H9 (cell line): ENCODE measurements around the gene RAP1GAP. TPM values are rescaled to one million over a fixed set of nuclear protein-coding genes. Genes with fewer than 3 reads are reported as not detected.

Experiments used
- DNase-seq: peaks from one replicate; pipeline ENCODE4 v3.0.0-alpha.2; 2017
- H2AFZ ChIP-seq: one replicate; pipeline ENCODE4 v1.6.1; 2013; ENCODE audit warnings: mild to moderate bottlenecking, low read length, control low read depth, moderate library complexity
- H2AK5ac ChIP-seq: 2 replicates; pipeline ENCODE4 v1.6.1; 2013; ENCODE audit warnings: low read length, control low read depth, mixed read lengths; ENCODE audit not compliant: insufficient read length
- H2BK120ac ChIP-seq: one replicate; pipeline ENCODE4 v1.6.1; 2013; ENCODE audit warnings: low read depth, mild to moderate bottlenecking, low read length, control low read depth, inconsistent platforms; ENCODE audit not compliant: poor library complexity, severe bottlenecking
- H2BK12ac ChIP-seq: 2 replicates; pipeline ENCODE4 v1.6.1; 2013; ENCODE audit warnings: low read length, control low read depth, mixed read lengths, low read depth; ENCODE audit not compliant: insufficient read length
- H2BK15ac ChIP-seq: 2 replicates; pipeline ENCODE4 v1.6.1; 2013; ENCODE audit warnings: low read depth, low read length, control low read depth
- H2BK20ac ChIP-seq: one replicate; pipeline ENCODE4 v1.6.1; 2013; ENCODE audit warnings: low read depth, mild to moderate bottlenecking, low read length, control low read depth, inconsistent platforms; ENCODE audit not compliant: poor library complexity, severe bottlenecking
- H2BK5ac ChIP-seq: 2 replicates; pipeline ENCODE4 v1.6.1; 2013; ENCODE audit warnings: low read length, control low read depth, mixed read lengths; ENCODE audit not compliant: insufficient read length
- H3K14ac ChIP-seq: 2 replicates; pipeline ENCODE4 v1.6.1; 2013; ENCODE audit warnings: low read length, control low read depth; ENCODE audit not compliant: insufficient read depth
- H3K18ac ChIP-seq: 2 replicates; pipeline ENCODE4 v1.6.1; 2013; ENCODE audit warnings: low read depth, mild to moderate bottlenecking, mixed read lengths, low read length, control low read depth; ENCODE audit not compliant: insufficient read length
- H3K23ac ChIP-seq: 2 replicates; pipeline ENCODE4 v1.6.1; 2013; ENCODE audit warnings: low read length, control low read depth, mixed read lengths, low read depth; ENCODE audit not compliant: insufficient read length
- H3K23me2 ChIP-seq: 2 replicates; pipeline ENCODE4 v1.6.1; 2013; ENCODE audit warnings: low read depth, mild to moderate bottlenecking, mixed read lengths, low read length, control low read depth; ENCODE audit not compliant: insufficient read length, poor library complexity, severe bottlenecking
- H3K27ac ChIP-seq: 2 replicates; pipeline ENCODE4 v1.5.1; 2013; ENCODE audit warnings: low read length, control low read depth, mixed read lengths, low read depth; ENCODE audit not compliant: insufficient read length
- H3K27me3 ChIP-seq: 2 replicates; pipeline ENCODE4 v1.6.1; 2013; ENCODE audit warnings: low read length, control low read depth, inconsistent platforms; ENCODE audit not compliant: insufficient read depth
- H3K4ac ChIP-seq: 2 replicates; pipeline ENCODE4 v1.6.1; 2013; ENCODE audit warnings: low read depth, mild to moderate bottlenecking, control low read depth, inconsistent platforms, low read length, moderate library complexity
- H3K4me1 ChIP-seq: 2 replicates; pipeline ENCODE4 v1.6.1; 2013; ENCODE audit warnings: low read length, control low read depth, inconsistent platforms; ENCODE audit not compliant: insufficient read depth
- H3K4me2 ChIP-seq: 2 replicates; pipeline ENCODE4 v1.6.1; 2013; ENCODE audit warnings: low read length, control low read depth, mixed read lengths; ENCODE audit not compliant: insufficient read length, insufficient read depth
- H3K56ac ChIP-seq: 2 replicates; pipeline ENCODE4 v1.6.1; 2013; ENCODE audit warnings: low read depth, mild to moderate bottlenecking, mixed read lengths, low read length, control low read depth; ENCODE audit not compliant: insufficient read length
- H3K79me1 ChIP-seq: 2 replicates; pipeline ENCODE4 v1.6.1; 2013; ENCODE audit warnings: low read depth, mild to moderate bottlenecking, moderate library complexity, low read length, control low read depth, inconsistent platforms; ENCODE audit not compliant: insufficient read depth, poor library complexity, severe bottlenecking
- H3K79me2 ChIP-seq: 2 replicates; pipeline ENCODE4 v1.6.1; 2013; ENCODE audit warnings: low read length, control low read depth, inconsistent platforms; ENCODE audit not compliant: insufficient read depth
- H3K9ac ChIP-seq: 2 replicates; pipeline ENCODE4 v1.6.1; 2013; ENCODE audit warnings: low read length, control low read depth, mixed read lengths; ENCODE audit not compliant: insufficient read length; ENCODE audit errors: extremely low read depth
- H3K9me3 ChIP-seq: one replicate; pipeline ENCODE4 v1.6.1; 2013; ENCODE audit warnings: low read depth, low read length, inconsistent platforms; ENCODE audit not compliant: control insufficient read depth
- H3T11ph ChIP-seq: one replicate; pipeline ENCODE4 v1.6.1; 2013; ENCODE audit warnings: mild to moderate bottlenecking, low read length, control low read depth, inconsistent platforms
- H4K20me1 ChIP-seq: one replicate; pipeline ENCODE4 v1.6.1; 2013; ENCODE audit not compliant: control insufficient read depth, insufficient read length, insufficient read depth
- H4K5ac ChIP-seq: 2 replicates; pipeline ENCODE4 v1.6.1; 2013; ENCODE audit warnings: low read depth, mild to moderate bottlenecking, mixed read lengths, low read length, control low read depth; ENCODE audit not compliant: insufficient read length
- H4K8ac ChIP-seq: replicated peaks from 2 replicates; pipeline ENCODE4 v1.6.1; 2013; ENCODE audit warnings: low read length, control low read depth, mixed read lengths, low read depth; ENCODE audit not compliant: insufficient read length
- H4K91ac ChIP-seq: 2 replicates; pipeline ENCODE4 v1.6.1; 2013; ENCODE audit warnings: low read depth, mild to moderate bottlenecking, moderate library complexity, mixed read lengths, low read length, control low read depth; ENCODE audit not compliant: insufficient read length
- H3K27ac Mint-ChIP-seq, 3 experiments: 2 replicates in 2 of 3; 3 replicates in 1 of 3; pipeline ENCODE4 v1.8.0; 2020 to 2021; ENCODE audit warnings: mixed read lengths in 3 of 3, mild to moderate bottlenecking in 1 of 3, moderate library complexity in 1 of 3
- H3K27me3 Mint-ChIP-seq: 2 replicates; pipeline ENCODE4 v1.8.0; 2021; ENCODE audit warnings: low read depth, mild to moderate bottlenecking, moderate library complexity, mixed read lengths
- H3K36me3 Mint-ChIP-seq, 3 experiments: 2 replicates in 2 of 3; 3 replicates in 1 of 3; pipeline ENCODE4 v1.8.0; 2020 to 2021; ENCODE audit warnings: low read depth in 3 of 3, mixed read lengths in 3 of 3; ENCODE audit not compliant: insufficient read depth in 1 of 3
- H3K4me1 Mint-ChIP-seq, 2 experiments: 2 replicates each; pipeline ENCODE4 v1.8.0; 2020; ENCODE audit warnings: mixed read lengths in 2 of 2
- H3K4me3 Mint-ChIP-seq, 2 experiments: 2 replicates in 1 of 2; 3 replicates in 1 of 2; pipeline ENCODE4 v1.8.0; 2020 to 2021; ENCODE audit warnings: mild to moderate bottlenecking in 2 of 2, mixed read lengths in 2 of 2, moderate library complexity in 1 of 2
- H3K9me3 Mint-ChIP-seq, 2 experiments: 2 replicates in 1 of 2; 3 replicates in 1 of 2; pipeline ENCODE4 v1.8.0; 2020; ENCODE audit warnings: mild to moderate bottlenecking in 2 of 2, mixed read lengths in 2 of 2, moderate library complexity in 1 of 2
- WGBS: extraction: QIAGEN DNeasy Blood & Tissue Kit; methylation state at CpG from one replicate; pipeline ENCODE4 v1.1.7; 2013; ENCODE audit warnings: missing lambda C conversion rate, low lambda C conversion rate, mixed read lengths; ENCODE audit not compliant: insufficient read length; ENCODE audit errors: extremely low coverage; 5-methylcytosine and 5-hydroxymethylcytosine counted together
- total RNA-seq: library from RNA; stranded (reverse); gene quantifications from 2 replicates; pipeline ENCODE4 v1.2.1, GENCODE V29; 2021
- TF ChIP-seq, protein P1 (sequence below): fragments of 200-600 bp; sonication (generic); conservative IDR thresholded peaks from 3 replicates; pipeline ENCODE4 v1.8.0; 2021; ENCODE audit warnings: antibody characterized with exemption, mild to moderate bottlenecking

RAP1GAP gene
- total RNA-seq, 1 experiment from 2014 or later: 7.9 TPM

DNA sequence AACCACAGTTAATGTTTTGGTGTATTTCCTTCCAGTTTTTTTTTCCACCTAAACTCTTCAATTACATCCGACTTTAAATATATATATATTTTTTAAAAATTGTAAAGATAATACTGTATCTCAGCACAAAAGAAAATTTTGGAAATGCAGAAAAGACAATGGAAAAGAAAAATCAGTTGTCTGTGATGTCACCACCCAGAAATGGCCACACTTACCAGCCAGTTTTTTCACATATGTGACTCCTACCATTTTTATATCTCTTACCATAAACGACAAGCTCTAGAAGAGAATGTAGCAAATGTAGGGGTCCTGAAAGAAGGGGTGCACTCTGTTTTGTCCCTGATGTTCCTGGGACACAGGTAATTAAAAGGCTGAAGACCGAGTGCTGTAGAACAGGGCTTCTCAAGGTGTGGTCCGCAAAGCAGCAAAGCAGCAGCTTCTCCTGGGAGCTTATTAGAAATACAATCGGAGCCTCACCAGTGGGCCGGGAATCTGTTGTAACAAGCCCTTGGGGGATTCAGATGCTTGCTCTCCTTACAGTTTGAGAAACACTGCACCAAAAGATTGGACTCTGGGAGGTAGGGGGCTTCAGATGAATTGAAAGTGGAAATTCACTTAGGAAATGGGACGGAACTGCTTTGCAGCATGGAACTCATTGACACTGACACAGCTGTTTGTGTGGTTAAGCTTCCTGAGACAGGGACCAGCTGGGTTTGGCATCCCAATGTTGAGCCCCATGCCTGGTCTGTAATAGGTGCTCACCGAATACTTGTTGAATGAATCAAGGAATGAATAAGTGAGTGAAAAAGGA lies 115.8 kb downstream of the RAP1GAP start:
- no peaks in the 10 kb centered on the region for H3K27me3 ChIP-seq
- H3K79me2 ChIP-seq: no peaks in the 10 kb centered on the region
- TF ChIP-seq, protein P1, sequence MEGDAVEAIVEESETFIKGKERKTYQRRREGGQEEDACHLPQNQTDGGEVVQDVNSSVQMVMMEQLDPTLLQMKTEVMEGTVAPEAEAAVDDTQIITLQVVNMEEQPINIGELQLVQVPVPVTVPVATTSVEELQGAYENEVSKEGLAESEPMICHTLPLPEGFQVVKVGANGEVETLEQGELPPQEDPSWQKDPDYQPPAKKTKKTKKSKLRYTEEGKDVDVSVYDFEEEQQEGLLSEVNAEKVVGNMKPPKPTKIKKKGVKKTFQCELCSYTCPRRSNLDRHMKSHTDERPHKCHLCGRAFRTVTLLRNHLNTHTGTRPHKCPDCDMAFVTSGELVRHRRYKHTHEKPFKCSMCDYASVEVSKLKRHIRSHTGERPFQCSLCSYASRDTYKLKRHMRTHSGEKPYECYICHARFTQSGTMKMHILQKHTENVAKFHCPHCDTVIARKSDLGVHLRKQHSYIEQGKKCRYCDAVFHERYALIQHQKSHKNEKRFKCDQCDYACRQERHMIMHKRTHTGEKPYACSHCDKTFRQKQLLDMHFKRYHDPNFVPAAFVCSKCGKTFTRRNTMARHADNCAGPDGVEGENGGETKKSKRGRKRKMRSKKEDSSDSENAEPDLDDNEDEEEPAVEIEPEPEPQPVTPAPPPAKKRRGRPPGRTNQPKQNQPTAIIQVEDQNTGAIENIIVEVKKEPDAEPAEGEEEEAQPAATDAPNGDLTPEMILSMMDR: no peak
- no peak overlapping the region for H2BK5ac ChIP-seq
- H3K9ac ChIP-seq: no peak overlapping the region
- WGBS: no CpG with 5 or more reads among the region's 8 CpGs
- no peak overlapping the region for H3K14ac ChIP-seq
- H3K18ac ChIP-seq: no peak overlapping the region
- H3K4me1 ChIP-seq: peaks cover 2% of the 10 kb centered on the region; the same call in 1 of the 2 replicates
- no peaks in the 10 kb centered on the region for H3K9me3 ChIP-seq
- H3K27ac ChIP-seq: no peak overlapping the region
- no peak overlapping the region for H2BK120ac ChIP-seq
- no peak overlapping the region for H2BK15ac ChIP-seq
- H3T11ph ChIP-seq: no peak overlapping the region
- no peak overlapping the region for H3K4ac ChIP-seq
- no peaks in the 10 kb centered on the region for H3K79me1 ChIP-seq
- H3K27ac Mint-ChIP-seq: peak overlapping the region in 1 of 3 experiments; percentile 88; a peak in 3 of 7 replicates
- H4K91ac ChIP-seq: no peak overlapping the region
- no peak overlapping the region for H2BK20ac ChIP-seq
- H3K23me2 ChIP-seq: no peaks in the 10 kb centered on the region
- H3K9me3 Mint-ChIP-seq: no peaks in the 10 kb centered on the region
- no peak overlapping the region for H3K4me3 Mint-ChIP-seq
- H3K4me1 Mint-ChIP-seq: peaks cover 30 to 34% of the 10 kb centered on the region in 2 experiments
- peak; percentile 41 for DNase-seq
- H3K56ac ChIP-seq: no peak overlapping the region
- H3K23ac ChIP-seq: no peak overlapping the region
- H2AK5ac ChIP-seq: no peak overlapping the region
- H3K36me3 Mint-ChIP-seq: peaks cover 5 to 22% (median 8%) of the 10 kb centered on the region in 3 experiments; a peak in 6 of 7 replicates
- H2BK12ac ChIP-seq: no peak overlapping the region
- no peak overlapping the region for H2AFZ ChIP-seq
- no peak overlapping the region for H3K4me2 ChIP-seq
- no peaks in the 10 kb centered on the region for H4K20me1 ChIP-seq
- H3K27me3 Mint-ChIP-seq: no peaks in the 10 kb centered on the region
- H4K5ac ChIP-seq: no peak overlapping the region
- H4K8ac ChIP-seq: no peak overlapping the region
